Right renal cortex interstitium (tissue), 3 donors: ENCODE data around the gene SLC37A3. TPM values are rescaled to one million over a fixed set of nuclear protein-coding genes. Genes with fewer than 3 reads are reported as not detected.

Source experiments
- polyA plus RNA-seq, 3 donors: library from polyadenylated mRNA; unstranded; fragments of 120-200 nt; gene quantifications; one replicate each; pipeline ENCODE4 v1.2.1, GENCODE V29; 2013; ENCODE audit not compliant: insufficient read length in 3 of 3

The SLC37A3 gene
- polyA plus RNA-seq, 3 donors = 56.5 to 59.8 (median 59.5) TPM

Other genes with a start within 250 kb of the SLC37A3 start
- 10 to 100 TPM; 11.8 to 12.4 (median 11.8) TPM for gene KDM7A, start 221.5 kb downstream of the SLC37A3 start, polyA plus RNA-seq
- 1 to 10 TPM; 2.4 to 2.9 (median 2.5) TPM for gene RAB19, start 5.5 kb upstream of the SLC37A3 start, polyA plus RNA-seq
- gene MKRN1, start 81.0 kb upstream of the SLC37A3 start, polyA plus RNA-seq = 100 to 1,000 TPM; 135 to 146 (median 139) TPM
- 10 to 100 TPM; 37.1 to 40.4 (median 37.4) TPM for gene DENND2A, start 242.3 kb upstream of the SLC37A3 start, polyA plus RNA-seq